ENCODE data around the gene CD8A.
"Not testable (repeated sequence)": the region's sequence is repeated elsewhere in the genome, so short reads cannot be mapped to it uniquely, and the experiment has no call there.

The CD8A gene

DNA sequence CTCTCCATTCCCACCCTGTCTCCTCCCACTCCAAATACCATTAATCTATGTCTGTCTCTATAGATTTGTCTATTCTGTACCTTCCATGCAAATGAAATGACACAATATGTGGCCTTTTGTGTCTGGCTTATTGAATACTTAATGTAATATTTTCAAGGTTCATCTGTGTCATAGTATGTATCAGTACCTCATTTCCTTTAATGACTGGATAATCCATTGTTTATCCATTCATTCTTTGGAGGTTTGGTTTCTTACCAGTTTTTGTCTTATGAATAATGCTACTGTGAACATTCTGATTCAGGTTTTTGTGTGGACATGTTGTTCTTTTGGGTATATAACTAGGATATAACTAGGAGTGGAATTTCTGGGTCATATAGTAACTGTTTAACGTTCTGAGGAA is 55.8 kb downstream of the CD8A start:
- not testable (repeated sequence) for DNase-seq (ENCODE audit: low read depth in 2 of 2)
